MCF 10A (cell line): ENCODE measurements around the gene KIF3C. TPM values are rescaled to one million over a fixed set of nuclear protein-coding genes. Genes with fewer than 3 reads are reported as not detected.
"Not testable (repeated sequence)": the region's sequence is repeated elsewhere in the genome, so short reads cannot be mapped to it uniquely, and the experiment has no call there.

ENCODE experiments used
- Bru-seq: library from RNA; stranded (reverse); fragments of 400-500 nt; gene quantifications from one replicate; lab custom pipeline; 2021; lab: Mats Ljungman, UMichigan
- BruChase-seq, 2 experiments: library from RNA; stranded (reverse); fragments of 400-500 nt; gene quantifications; one replicate each; lab custom pipeline; 2021; lab: Mats Ljungman, UMichigan
- BruUV-seq: library from RNA; stranded (reverse); fragments of 400-500 nt; replicated peaks from 2 replicates; lab custom pipeline; 2021; lab: Mats Ljungman, UMichigan
- CTCF ChIA-PET: fragments of 300-600 bp; sonication (Branson Sonifier 250); formaldehyde crosslinking; extraction: SDS; loops from one replicate; lab custom pipeline; 2021; ENCODE audit warnings: antibody characterized with exemption, inconsistent platforms; lab: Yijun Ruan, JAX
- POLR2A ChIA-PET: fragments of 300-600, 350-650 bp; sonication (Branson Sonifier 250); formaldehyde crosslinking; extraction: SDS; loops from one replicate; lab custom pipeline; 2020; ENCODE audit warnings: antibody characterized with exemption, inconsistent platforms; lab: Yijun Ruan, JAX
- DNase-seq: peaks from one replicate; pipeline ENCODE4 v3.0.0-alpha.2; 2018; ENCODE audit not compliant: unreplicated experiment
- H3K27ac Mint-ChIP-seq: one replicate; pipeline ENCODE4 v1.8.0; 2022; ENCODE audit warnings: mild to moderate bottlenecking, low read depth, mixed read lengths; ENCODE audit not compliant: unreplicated experiment
- H3K27me3 Mint-ChIP-seq: one replicate; pipeline ENCODE4 v1.8.0; 2022; ENCODE audit warnings: mixed read lengths; ENCODE audit not compliant: insufficient read depth, unreplicated experiment
- H3K36me3 Mint-ChIP-seq: one replicate; pipeline ENCODE4 v1.8.0; 2022; ENCODE audit warnings: mild to moderate bottlenecking, moderate library complexity, mixed read lengths; ENCODE audit not compliant: insufficient read depth, unreplicated experiment
- H3K4me1 Mint-ChIP-seq: one replicate; pipeline ENCODE4 v1.8.0; 2022; ENCODE audit warnings: mixed read lengths; ENCODE audit not compliant: insufficient read depth, unreplicated experiment
- H3K4me3 Mint-ChIP-seq: one replicate; pipeline ENCODE4 v1.8.0; 2022; ENCODE audit warnings: mild to moderate bottlenecking, moderate library complexity, mixed read lengths; ENCODE audit not compliant: unreplicated experiment
- H3K9me3 Mint-ChIP-seq: one replicate; pipeline ENCODE4 v1.8.0; 2022; ENCODE audit warnings: mixed read lengths; ENCODE audit not compliant: unreplicated experiment
- CTCF ChIP-seq: fragments of 200-600 bp; IDR thresholded peaks from one replicate; pipeline ENCODE4 v1.8.0; 2022; ENCODE audit warnings: antibody characterized with exemption, mild to moderate bottlenecking; ENCODE audit not compliant: unreplicated experiment
- intact Hi-C: fragments of 100-400 bp; cut with micrococcal nuclease; formaldehyde crosslinking; loops from 2 replicates; pipeline ENCODE4 v1.14.1; 2022
- long read RNA-seq: library from polyadenylated mRNA; stranded (forward); transcript quantifications from one replicate; pipeline ENCODE4 v2.0.0, GENCODE V29; 2022
- total RNA-seq: library from RNA; stranded (reverse); gene quantifications from 2 replicates; pipeline ENCODE4 v1.2.3, GENCODE V29; 2022

Gene KIF3C
- total RNA-seq (0.91 and 2.0 TPM in 2 replicates), Bru-seq, nascent RNA (percentile 14 among the genes with signal in this experiment), BruChase-seq, experiment 1, labeled RNA remaining after a 6-hour chase (percentile 25 among the genes with signal in this experiment), BruChase-seq, experiment 2, labeled RNA remaining after a 2-hour chase (percentile 22 among the genes with signal in this experiment)
- long read RNA-seq, full-length matches to known transcripts, result 1 of 1 reads
- long read RNA-seq, partial matches to known transcripts, result 0 of 1 reads
- long read RNA-seq, other reads (novel, unspliced or antisense), result 0 of 1 reads

- DNase-seq, result peak; percentile 52
- TF ChIP-seq CTCF, result no peak
- no peaks in the 10 kb centered on the region for H3K36me3 Mint-ChIP-seq
- peaks cover 14% of the 10 kb centered on the region for H3K4me1 Mint-ChIP-seq
- ChIA-PET POLR2A (interaction anchor here (1.0 to 1.2 kb wide), 3 partner anchors 9 to 104 kb away, joined by 3 read pairs; partner anchors contain the start of gene ASXL2), CTCF (interaction anchor here (1.0 to 1.2 kb wide), 2 partner anchors 9 to 163 kb away, joined by 4 read pairs; no protein-coding TSS in a partner anchor)
- H3K27me3 Mint-ChIP-seq, result no peaks in the 10 kb centered on the region
- peak within 1 kb of the TSS; percentile 84 for H3K4me3 Mint-ChIP-seq
- BruUV-seq, result no TSS peak
- intact Hi-C loops, result no loop called here
- H3K27ac Mint-ChIP-seq, result no peak within 1 kb of the TSS
- H3K9me3 Mint-ChIP-seq, result no peaks in the 10 kb centered on the region
Measured at GRCh38 chr2:25982273-25982967, at the start of gene KIF3C. KIF3C (minus strand) TSS chr2:25982497; CDS start chr2:25981917, 580 bp downstream.

- H3K9me3 Mint-ChIP-seq, H3K27me3 Mint-ChIP-seq, H3K4me3 Mint-ChIP-seq, DNase-seq, intact Hi-C loops, BruUV-seq, H3K36me3 Mint-ChIP-seq, H3K4me1 Mint-ChIP-seq, H3K27ac Mint-ChIP-seq: not testable (repeated sequence)
- ChIA-PET POLR2A (interaction anchor here (2.9 kb wide), 1 partner anchor 10 kb away, joined by 13 read pairs; no protein-coding TSS in a partner anchor), CTCF (interaction anchor here (0.6 kb wide), 1 partner anchor 109 kb away, joined by 3 read pairs; no protein-coding TSS in a partner anchor)
Measured at GRCh38 chr2:26028083-26028482, 45.8 kb upstream of the KIF3C start.

DNA sequence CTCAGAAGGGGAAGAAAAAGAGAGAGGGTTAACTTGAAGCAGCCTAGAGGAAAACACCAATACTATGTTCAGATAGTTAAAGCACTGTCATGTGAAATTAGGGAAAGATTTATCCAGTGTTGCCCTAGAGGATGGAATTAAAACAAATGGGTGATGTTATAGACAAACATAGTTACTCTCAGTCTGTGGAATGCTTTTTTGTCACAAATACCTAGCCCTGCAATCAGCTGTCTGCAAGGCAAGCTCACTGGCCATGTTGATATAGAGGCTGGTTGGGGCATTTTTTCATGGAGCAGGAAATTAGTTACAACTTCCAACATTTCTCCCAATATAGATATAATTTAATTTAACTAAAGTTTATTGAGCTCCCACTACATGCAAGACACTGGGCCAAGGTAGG, 43.2 kb upstream of the KIF3C start:
- Mint-ChIP-seq H3K27me3 (no peaks in the 10 kb centered on the region), H3K4me1 (no peaks in the 10 kb centered on the region), H3K36me3 (no peaks in the 10 kb centered on the region), H3K4me3 (no peak overlapping the region), H3K27ac (no peak overlapping the region), H3K9me3 (no peaks in the 10 kb centered on the region)
- POLR2A ChIA-PET, result interaction anchor here (1.1 to 13.2 kb wide), 3 partner anchors 8 to 17 kb away, joined by 3 to 250 read pairs (median 5); partner anchors contain the start of gene RAB10
- DNase-seq, result no peak
- TF ChIP-seq CTCF, result no peak
- CTCF ChIA-PET, result interaction anchor here (0.6 to 0.8 kb wide), 3 partner anchors 7 to 558 kb away, joined by 3 read pairs; no protein-coding TSS in a partner anchor
- intact Hi-C loops, result no loop called here
- BruUV-seq, result no TSS peak

DNA sequence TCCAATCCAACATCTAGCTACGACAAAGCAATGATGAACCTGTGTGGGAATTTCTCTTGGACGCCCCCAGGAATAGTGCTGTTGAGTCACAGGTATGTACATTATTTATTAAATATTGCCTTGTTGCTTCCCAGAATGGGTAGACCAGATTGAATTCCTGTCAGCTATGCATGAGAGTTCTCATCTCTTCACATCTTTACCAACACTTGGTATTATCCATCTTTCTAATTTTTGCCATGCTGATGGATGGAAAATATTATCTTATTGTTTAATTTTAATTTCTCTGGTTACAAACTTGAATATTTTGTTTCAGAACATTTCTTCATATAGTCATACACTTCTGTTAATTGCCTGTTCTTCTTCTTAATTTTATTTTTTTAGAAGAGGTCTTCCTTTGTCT, 42.0 kb upstream of the KIF3C start:
- H3K4me3 Mint-ChIP-seq, result no peak overlapping the region
- H3K27me3 Mint-ChIP-seq, result no peaks in the 10 kb centered on the region
- no TSS peak for BruUV-seq
- no peak for TF ChIP-seq CTCF
- intact Hi-C loops, result no loop called here
- ChIA-PET POLR2A (interaction anchor here (1.0 to 13.2 kb wide), 2 partner anchors 9 to 64 kb away, joined by 3 to 250 read pairs; partner anchors contain the start of gene RAB10), CTCF (interaction anchor here (0.6 to 1.1 kb wide), 3 partner anchors 17 to 434 kb away, joined by 3 to 4 read pairs (median 3); no protein-coding TSS in a partner anchor)
- DNase-seq, result no peak
- H3K9me3 Mint-ChIP-seq, result no peaks in the 10 kb centered on the region
- H3K36me3 Mint-ChIP-seq, result no peaks in the 10 kb centered on the region
- peaks cover under 1% of the 10 kb centered on the region for H3K4me1 Mint-ChIP-seq
- H3K27ac Mint-ChIP-seq, result no peak overlapping the region
